Measurements from ENCODE around the gene GET4. TPM values are rescaled to one million over a fixed set of nuclear protein-coding genes. Genes with fewer than 3 reads are reported as not detected.
"Not testable (repeated sequence)": the region's sequence is repeated elsewhere in the genome, so short reads cannot be mapped to it uniquely, and the experiment has no call there.

GET4 gene
- total and polyA plus RNA-seq, 2 of the 13 experiments (the other 11 are each of a cell fraction or from before 2014, with no cell fraction given), result 28.2 to 35.2 TPM

DNA sequence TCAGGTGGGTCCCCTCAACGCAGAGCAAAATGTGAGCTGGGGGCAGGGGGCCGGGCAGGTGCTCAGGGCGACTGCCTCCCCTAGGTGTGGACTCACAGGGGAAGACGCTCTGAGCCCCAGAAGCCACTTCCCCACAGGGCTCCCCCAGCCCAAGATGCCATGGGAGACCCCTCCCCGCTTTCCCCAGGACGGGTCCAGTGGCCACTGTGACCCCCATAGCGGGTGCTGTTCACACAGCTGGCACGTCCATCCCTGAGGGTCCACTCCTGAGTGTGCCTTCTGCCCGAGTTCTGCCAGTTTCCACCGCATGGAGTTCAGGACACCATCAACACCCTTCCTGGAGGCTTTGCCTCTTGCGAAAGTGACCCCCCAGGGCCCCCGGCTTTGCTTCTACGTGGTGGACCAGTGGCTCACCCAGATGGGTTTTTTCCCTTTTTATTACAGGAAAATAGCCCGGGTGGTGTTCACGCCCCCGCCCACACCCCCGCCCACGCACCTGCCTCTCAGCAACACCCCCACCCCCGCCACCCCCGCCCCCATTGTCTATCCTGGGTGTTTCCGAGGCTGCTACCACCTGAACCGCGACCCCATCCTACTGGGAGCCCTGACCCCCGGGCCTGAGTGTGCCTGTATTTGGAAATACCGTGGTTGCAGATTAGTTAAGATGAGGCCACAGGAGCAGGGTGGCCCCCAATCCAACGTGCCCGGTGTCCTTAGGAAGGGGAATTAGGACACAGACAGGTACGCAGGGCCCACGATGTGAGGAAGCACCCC lies 46.2 kb downstream of the GET4 start (continued):
- TF ChIP-seq HES4 (CRISPR knock-in tag; IDR thresholded peaks at IDR 0.05; ENCODE audit: borderline replicate concordance) (no peak), ZNF747 (CRISPR knock-in tag; IDR thresholded peaks at IDR 0.05; ENCODE audit: borderline replicate concordance) (no peak)

DNA sequence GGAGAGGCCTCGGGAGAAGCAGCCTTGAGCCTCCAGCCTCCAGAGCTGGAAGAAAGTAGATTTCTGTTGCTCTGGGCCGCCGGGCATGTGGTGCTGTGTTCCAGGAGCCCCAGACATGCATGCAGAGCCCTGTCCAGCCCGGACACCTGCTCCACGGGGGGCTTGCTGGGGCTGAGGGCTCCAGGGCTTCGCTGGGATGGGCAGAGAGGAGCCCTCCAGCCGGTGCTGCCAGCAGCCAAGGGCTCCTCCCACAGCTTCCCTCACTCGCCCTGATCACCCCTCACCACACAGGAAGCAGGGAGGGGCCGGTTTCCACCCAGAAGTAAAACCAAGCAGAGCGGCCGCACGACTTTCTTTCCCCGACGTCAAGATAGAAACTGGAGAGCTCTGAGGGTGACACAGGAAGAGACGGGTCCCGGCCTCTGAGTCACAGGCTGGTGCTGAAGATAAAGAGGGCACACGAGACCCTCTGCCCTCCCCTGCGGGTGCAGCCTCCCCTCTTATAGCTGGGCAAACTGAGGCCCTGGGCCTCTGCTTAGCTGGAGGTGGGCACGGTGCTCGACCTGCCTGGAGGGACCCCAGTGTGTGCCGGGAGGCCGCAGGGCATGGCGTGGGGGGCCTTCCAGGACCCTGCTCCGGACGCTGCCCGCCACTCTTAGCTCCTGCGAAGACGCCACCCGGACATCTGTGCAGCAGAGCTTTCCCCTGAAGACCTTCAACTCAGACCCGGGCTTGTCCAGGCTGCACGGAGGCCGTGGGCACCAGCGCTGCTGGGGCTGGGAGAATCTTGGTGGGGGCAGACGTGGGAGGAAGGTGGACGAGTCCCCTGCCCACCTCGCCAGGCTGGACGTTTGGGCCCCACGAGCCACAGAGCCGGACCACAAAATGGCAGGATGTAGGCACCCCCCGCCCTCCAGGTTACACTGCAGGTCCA lies 47.0 kb downstream of the GET4 start:
- Histone ChIP-seq H3K27me3 (ENCODE audit: control insufficient read depth in 1 of 2, insufficient read depth in 2 of 2, low read length in 2 of 2) (no peaks in the 10 kb centered on the region), H3K79me2 (ENCODE audit: insufficient read depth, low read length) (no peaks in the 10 kb centered on the region), H3K9me3 (ENCODE audit: low read length) (no peaks in the 10 kb centered on the region), H3K4me3 (replicated peaks in 1 of 3; ENCODE audit: insufficient read depth in 1 of 3, low read depth in 2 of 3, low read length in 3 of 3) (no peak overlapping the region), H3K9ac (ENCODE audit: insufficient read depth, low read depth, low read length) (no peak overlapping the region), H3K27ac (ENCODE audit: extremely low read length, insufficient read depth, low read length) (no peak overlapping the region), H3K36me3 (replicated peaks in 1 of 2; ENCODE audit: control insufficient read depth in 1 of 2, insufficient read depth in 2 of 2, low read length in 2 of 2) (no peaks in the 10 kb centered on the region), H2AFZ (ENCODE audit: low read length) (no peak overlapping the region), H3K4me2 (ENCODE audit: low read depth, low read length) (no peak overlapping the region), H3K4me1 (ENCODE audit: insufficient read depth, low read length) (peaks cover 47% of the 10 kb centered on the region), H4K20me1 (ENCODE audit: insufficient read depth, low read length) (no peaks in the 10 kb centered on the region)
- ATAC-seq, result no peak
- in situ Hi-C loops (cut with HindIII; ENCODE audit: extremely low pct_ligation_motif_present, low pct_unique_long_range_greater_than_20kb), result no loop called here
- ChIA-PET POLR2A (no interaction called here), CTCF (ENCODE audit: low intra/inter-chr PET ratio, low total read pairs) (no interaction called here)
- WGBS (ENCODE audit: low lambda C conversion rate), result 94% methylated on average over 28 of the region's 40 CpGs
- no peak for FAIRE-seq
- DNase-seq (ENCODE audit: low spot score), result no peak
- TF ChIP-seq SP2 (CRISPR knock-in tag; IDR thresholded peaks at IDR 0.05) (no peak), ZBTB38 (CRISPR knock-in tag; IDR thresholded peaks at IDR 0.05) (peak; percentile 33; the same call in 1 of the 2 replicates)
- no TSS peak for BruUV-seq (replicated peaks)
- intact Hi-C loops (cut with micrococcal nuclease; ENCODE audit: unreplicated experiment), result no loop called here

DNA sequence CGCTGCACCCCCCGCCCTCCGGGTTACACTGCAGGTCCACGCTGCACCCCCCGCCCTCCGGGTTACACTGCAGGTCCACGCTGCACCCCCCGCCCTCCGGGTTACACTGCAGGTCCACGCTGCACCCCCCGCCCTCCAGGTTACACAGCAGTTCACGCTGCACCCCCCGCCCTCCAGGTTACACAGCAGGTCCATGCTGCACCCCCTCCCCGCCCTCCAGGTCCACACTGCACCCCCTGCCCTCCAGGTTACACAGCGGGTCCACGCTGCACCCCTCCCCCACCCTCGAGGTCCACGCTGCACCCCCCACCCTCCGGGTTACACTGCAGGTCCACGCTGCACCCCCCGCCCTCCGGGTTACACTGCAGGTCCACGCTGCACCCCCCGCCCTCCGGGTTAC lies 47.7 kb downstream of the GET4 start:
- 82% methylated on average over 24 of the region's 25 CpGs for WGBS (ENCODE audit: low lambda C conversion rate)
- in situ Hi-C loops (cut with HindIII; ENCODE audit: extremely low pct_ligation_motif_present, low pct_unique_long_range_greater_than_20kb), result not testable (repeated sequence)

More for the DNA sequence above, 47.7 kb downstream of the GET4 start:
- H3K36me3 ChIP-seq (replicated peaks in 1 of 2; ENCODE audit: control insufficient read depth in 1 of 2, insufficient read depth in 2 of 2, low read length in 2 of 2); H2AFZ ChIP-seq (ENCODE audit: low read length); ATAC-seq; H3K9ac ChIP-seq (ENCODE audit: insufficient read depth, low read depth, low read length); intact Hi-C loops (cut with micrococcal nuclease; ENCODE audit: unreplicated experiment); BruUV-seq (replicated peaks); H3K9me3 ChIP-seq (ENCODE audit: low read length); FAIRE-seq; H3K4me3 ChIP-seq (replicated peaks in 1 of 3; ENCODE audit: insufficient read depth in 1 of 3, low read depth in 2 of 3, low read length in 3 of 3); H4K20me1 ChIP-seq (ENCODE audit: insufficient read depth, low read length); CTCF ChIA-PET (ENCODE audit: low intra/inter-chr PET ratio, low total read pairs); H3K4me2 ChIP-seq (ENCODE audit: low read depth, low read length); POLR2A ChIA-PET; H3K79me2 ChIP-seq (ENCODE audit: insufficient read depth, low read length); H3K27ac ChIP-seq (ENCODE audit: extremely low read length, insufficient read depth, low read length); H3K27me3 ChIP-seq (ENCODE audit: control insufficient read depth in 1 of 2, insufficient read depth in 2 of 2, low read length in 2 of 2); DNase-seq (ENCODE audit: low spot score): not testable (repeated sequence)
- H3K4me1 ChIP-seq (ENCODE audit: insufficient read depth, low read length), result peaks cover 54% of the 10 kb centered on the region

Measured in HepG2 (cell line).